Prostate gland (tissue), 2 donors: ENCODE results near the gene LOXHD1. TPM values are rescaled to one million over a fixed set of nuclear protein-coding genes. Genes with fewer than 3 reads are reported as not detected.

Experiments used
- DNase-seq: peaks from one replicate; pipeline ENCODE4 v3.0.0-alpha.2; 2019; ENCODE audit warnings: low spot score
- H3K27ac ChIP-seq, 2 donors: fragments of 200-600 bp; sonication (generic); 2 replicates each; pipeline ENCODE4 v1.5.1; 2017 to 2019
- H3K27me3 ChIP-seq: fragments of 200-600 bp; sonication (generic); replicated peaks from 2 replicates; pipeline ENCODE4 v1.5.1; 2019; ENCODE audit not compliant: insufficient read depth
- H3K36me3 ChIP-seq, 2 donors: fragments of 200-600 bp; sonication (generic); 1 replicate in 1 of 2; 2 replicates in 1 of 2; pipeline versions ENCODE4 v1.5.1 to v1.8.1; 2017 to 2019
- H3K4me1 ChIP-seq: fragments of 200-600 bp; sonication (generic); replicated peaks from 2 replicates; pipeline ENCODE4 v1.5.1; 2019
- H3K4me3 ChIP-seq, 2 donors: fragments of 200-600 bp; sonication (generic); 2 replicates each; pipeline ENCODE4 v1.5.1; 2017 to 2019
- H3K9me3 ChIP-seq: fragments of 200-600 bp; sonication (generic); 2 replicates; pipeline ENCODE4 v1.5.1; 2017
- CTCF ChIP-seq, 4 experiments: fragments of 200-600 bp in 2 of 4; fragments of 450-650 bp in 2 of 4; sonication (generic) in 2 of 4; IDR thresholded peaks; 1 replicate in 3 of 4; 2 replicates in 1 of 4; pipeline ENCODE4 v1.5.1; 2016 to 2019; ENCODE audit warnings: antibody characterized with exemption in 4 of 4, mild to moderate bottlenecking in 2 of 4, moderate library complexity in 2 of 4
- POLR2A ChIP-seq: fragments of 450-650 bp; IDR thresholded peaks from one replicate; pipeline ENCODE4 v1.6.1; 2016; ENCODE audit warnings: antibody characterized with exemption, mild to moderate bottlenecking
- POLR2AphosphoS5 ChIP-seq: sonication (generic); formaldehyde crosslinking; IDR thresholded peaks from one replicate; pipeline ENCODE4 v1.6.1; 2017; ENCODE audit warnings: antibody characterized with exemption
- WGBS: methylation state at CpG from one replicate; pipeline ENCODE4 v1.1.5; 2018; 5-methylcytosine and 5-hydroxymethylcytosine counted together
- intact Hi-C: fragments of 100-400 bp; cut with DNase I; formaldehyde crosslinking; loops from one replicate; pipeline ENCODE4 v1.14.2; 2022
- total RNA-seq, 2 donors: library from RNA; depleted of rRNA; stranded (reverse); fragments of >200 nt; gene quantifications; one replicate each; pipeline ENCODE4 v1.1.0, GENCODE V29; 2016

The LOXHD1 gene
- total RNA-seq, 2 donors from 2014 or later, result 1.4 TPM; not detected in 1

GRCh38 chr18:46482831-46483230 lies 174.2 kb downstream of the LOXHD1 start:
- DNase-seq, result no peak
- 96% methylated on average over 1 of the region's 1 CpG for WGBS
- no peak overlapping the region for H3K27ac ChIP-seq
- H3K4me3 ChIP-seq, result no peak overlapping the region
- no peak for TF ChIP-seq POLR2A
- no peak for TF ChIP-seq POLR2AphosphoS5
- no peak for TF ChIP-seq CTCF (IDR thresholded peaks at IDR 0.05)
- H3K4me1 ChIP-seq, result no peaks in the 10 kb centered on the region
- H3K27me3 ChIP-seq, result peaks cover 3% of the 10 kb centered on the region
- no peaks in the 10 kb centered on the region for H3K36me3 ChIP-seq
- intact Hi-C loops, result loop anchor here (10.0 kb wide), 1 partner anchor 308 kb away; a partner anchor contains a TSS
- H3K9me3 ChIP-seq, result no peaks in the 10 kb centered on the region

DNA sequence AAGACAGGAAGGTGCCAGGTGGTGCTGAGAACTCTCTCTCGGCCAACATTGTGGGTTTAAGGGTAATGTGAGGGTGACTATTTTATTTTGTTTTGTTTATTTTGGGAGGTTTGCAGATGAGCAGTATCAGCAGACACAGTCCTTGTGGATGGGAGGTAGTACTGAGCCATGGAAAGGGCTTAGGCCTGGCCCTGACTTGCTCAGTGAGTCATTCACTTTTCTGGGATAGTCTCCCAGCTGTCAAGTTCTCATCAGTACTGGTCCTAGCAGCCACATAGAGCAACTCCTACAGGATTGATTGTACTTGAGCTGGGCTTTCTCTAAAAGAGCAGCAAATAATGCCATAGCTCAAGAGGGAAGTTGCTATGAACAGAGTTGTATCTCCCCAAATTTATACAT lies 175.2 kb downstream of the LOXHD1 start:
- WGBS, result 47% methylated on average over 1 of the region's 1 CpG
- Histone ChIP-seq H3K36me3 (no peaks in the 10 kb centered on the region), H3K9me3 (no peaks in the 10 kb centered on the region), H3K4me1 (no peaks in the 10 kb centered on the region), H3K27me3 (peaks cover 3% of the 10 kb centered on the region), H3K4me3 (no peak overlapping the region), H3K27ac (no peak overlapping the region)
- no peak for DNase-seq
- intact Hi-C loops, result loop anchor here (1.0 to 10.0 kb wide), 2 partner anchors 201 to 307 kb away; a partner anchor contains a TSS
- TF ChIP-seq CTCF (IDR thresholded peaks at IDR 0.05) (no peak), POLR2AphosphoS5 (no peak), POLR2A (no peak)

GRCh38 chr18:46481048-46481846 lies 175.8 kb downstream of the LOXHD1 start:
- peak; percentile 52 for DNase-seq
- Histone ChIP-seq H3K36me3 (no peaks in the 10 kb centered on the region), H3K4me1 (no peaks in the 10 kb centered on the region), H3K9me3 (no peaks in the 10 kb centered on the region), H3K4me3 (no peak overlapping the region), H3K27ac (no peak overlapping the region), H3K27me3 (peaks cover 3% of the 10 kb centered on the region)
- intact Hi-C loops, result loop anchor here (1.0 to 10.0 kb wide), 2 partner anchors 200 to 306 kb away; a partner anchor contains a TSS
- no peak for TF ChIP-seq POLR2A
- TF ChIP-seq CTCF (IDR thresholded peaks at IDR 0.05), result peak; percentile 62 to 80 (median 72)
- no peak for TF ChIP-seq POLR2AphosphoS5
- 59% methylated on average over 9 of the region's 9 CpGs for WGBS

DNA sequence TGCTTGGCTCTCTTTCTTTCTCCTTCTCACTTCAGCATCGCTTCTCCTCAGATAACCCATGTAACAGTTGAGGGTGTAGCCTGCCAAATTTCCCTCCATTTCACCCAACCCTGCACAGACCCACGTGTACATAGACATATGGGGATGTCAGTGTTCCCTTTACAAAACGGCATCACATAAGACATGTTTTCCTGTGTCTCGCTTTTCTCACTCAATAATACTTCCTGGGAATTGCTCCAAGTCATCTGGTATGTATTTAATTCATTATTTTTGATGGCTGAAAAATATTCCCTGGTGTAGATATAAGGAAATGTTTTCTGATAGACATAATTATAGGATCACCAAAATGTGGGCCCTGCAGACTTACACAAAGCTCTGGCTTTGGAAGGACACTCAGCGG lies 176.8 kb downstream of the LOXHD1 start:
- H3K36me3 ChIP-seq, result no peaks in the 10 kb centered on the region
- H3K4me1 ChIP-seq, result no peaks in the 10 kb centered on the region
- no peak for DNase-seq
- no peaks in the 10 kb centered on the region for H3K27me3 ChIP-seq
- intact Hi-C loops, result loop anchor here (10.0 kb wide), 1 partner anchor 305 kb away; a partner anchor contains a TSS
- H3K4me3 ChIP-seq, result no peak overlapping the region
- no peak for TF ChIP-seq POLR2AphosphoS5
- no peak for TF ChIP-seq POLR2A
- 41% methylated on average over 5 of the region's 5 CpGs for WGBS
- H3K9me3 ChIP-seq, result no peaks in the 10 kb centered on the region
- no peak overlapping the region for H3K27ac ChIP-seq

DNA sequence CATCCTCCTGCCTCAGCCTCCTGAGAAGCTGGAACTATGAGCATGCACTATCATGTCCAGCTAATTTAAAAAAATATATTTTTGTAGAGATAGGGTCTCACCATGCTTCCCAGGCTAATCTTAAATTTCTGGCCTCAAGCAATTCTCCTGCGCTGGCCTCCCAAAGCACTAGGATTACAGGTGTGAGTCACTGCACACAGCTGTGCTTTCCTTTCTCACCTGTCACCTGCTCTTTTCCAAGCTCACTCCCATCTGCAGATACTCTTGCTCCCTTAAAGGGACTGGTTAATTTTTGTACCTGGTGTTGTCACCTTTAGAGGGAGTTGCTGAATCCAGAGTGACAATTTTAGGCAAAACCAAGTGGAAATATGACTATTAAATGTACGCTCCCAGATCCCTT lies 178.2 kb downstream of the LOXHD1 start:
- Histone ChIP-seq H3K27ac (no peak overlapping the region), H3K4me1 (no peaks in the 10 kb centered on the region), H3K36me3 (no peaks in the 10 kb centered on the region), H3K27me3 (no peaks in the 10 kb centered on the region), H3K4me3 (no peak overlapping the region), H3K9me3 (no peaks in the 10 kb centered on the region)
- no peak for DNase-seq
- 79% methylated on average over 2 of the region's 2 CpGs for WGBS
- intact Hi-C loops, result no loop called here
- no peak for TF ChIP-seq POLR2AphosphoS5
- TF ChIP-seq CTCF (IDR thresholded peaks at IDR 0.05), result no peak
- no peak for TF ChIP-seq POLR2A
